Epidermal melanocyte (primary cell): Measurements from ENCODE around the gene PABPC1L2A.
"Not testable (repeated sequence)": the region's sequence is repeated elsewhere in the genome, so short reads cannot be mapped to it uniquely, and the experiment has no call there.

Experiments
- DNase-seq: peaks from one replicate; pipeline ENCODE4 v3.0.0; 2011; ENCODE audit warnings: low spot score; ENCODE audit not compliant: insufficient read length

Gene PABPC1L2A

DNA sequence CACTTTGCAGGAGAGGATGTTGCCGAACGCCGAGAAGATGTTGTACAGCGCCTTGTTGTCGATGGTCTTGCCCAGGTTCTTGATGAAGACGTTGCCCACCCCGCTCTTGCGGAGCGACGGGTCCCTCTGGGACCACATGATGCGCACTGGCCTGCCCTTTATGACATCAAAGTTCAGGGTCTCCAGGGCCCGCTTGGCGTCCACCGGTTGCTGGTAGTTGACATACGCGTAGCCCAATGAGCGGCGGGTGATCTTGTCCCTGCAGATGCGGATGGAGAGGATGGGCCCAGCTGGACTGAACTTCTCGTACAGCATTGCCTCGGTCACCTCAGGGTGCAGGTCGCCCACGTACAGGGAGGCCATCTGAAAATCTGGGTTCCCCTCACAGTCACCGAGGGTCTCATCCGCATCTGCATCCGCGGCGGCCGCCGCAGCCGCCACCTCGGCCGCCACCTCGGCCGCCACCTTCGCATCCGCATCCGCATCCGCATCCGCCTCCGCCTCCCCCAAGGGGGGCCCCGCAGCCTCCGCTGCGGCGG, at the start of gene PABPC1L2A:
PABPC1L2A (minus strand) TSS at position 489 of the 539 bp plus-strand sequence; CDS start at position 363, 126 bp downstream.
- not testable (repeated sequence) for DNase-seq

- no peak for DNase-seq
These were observed 48.5 kb upstream of the PABPC1L2A start for GRCh38 chrX:73127700-73128241.

- DNase-seq: no peak
These were observed 46.9 kb upstream of the PABPC1L2A start for GRCh38 chrX:73126240-73126639.

DNA sequence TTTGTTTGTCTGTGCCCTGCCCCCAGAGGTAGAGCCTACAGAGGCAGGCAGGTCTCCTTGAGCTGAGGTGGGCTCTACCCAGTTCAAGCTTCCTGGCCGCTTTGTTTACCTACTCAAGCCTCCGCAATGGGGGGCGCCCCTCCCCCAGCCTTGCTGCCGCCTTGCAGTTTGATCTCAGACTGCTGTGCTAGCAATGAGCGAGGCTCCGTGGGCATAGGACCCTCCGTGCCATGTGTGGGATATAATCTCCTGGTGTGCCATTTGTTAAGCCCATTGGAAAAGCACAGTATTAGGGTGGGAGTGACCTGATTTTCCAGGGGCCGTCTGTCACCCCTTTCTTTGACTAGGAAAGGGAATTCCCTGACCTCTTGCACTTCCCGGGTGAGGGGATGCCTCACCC, 20.2 kb upstream of the PABPC1L2A start:
- DNase-seq: not testable (repeated sequence)

DNA sequence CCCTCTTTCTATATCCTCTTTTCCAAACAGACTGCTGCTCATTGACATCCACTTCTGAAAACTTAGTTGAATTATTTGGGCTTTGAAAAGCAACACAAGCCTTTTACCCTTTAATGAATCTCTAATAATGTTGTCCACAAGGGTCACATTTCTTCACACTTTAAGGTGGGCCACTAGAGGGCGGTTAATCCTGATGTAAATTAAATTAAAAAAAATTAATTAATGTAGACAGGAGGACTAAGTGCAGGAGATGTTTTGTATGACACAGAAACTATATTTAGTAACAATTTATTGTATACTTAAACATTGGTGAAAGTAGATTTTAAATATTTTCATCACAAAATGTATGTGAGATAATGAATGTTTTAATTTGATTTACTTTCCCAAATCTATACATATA, 7.5 kb upstream of the PABPC1L2A start:
- not testable (repeated sequence) for DNase-seq

DNA sequence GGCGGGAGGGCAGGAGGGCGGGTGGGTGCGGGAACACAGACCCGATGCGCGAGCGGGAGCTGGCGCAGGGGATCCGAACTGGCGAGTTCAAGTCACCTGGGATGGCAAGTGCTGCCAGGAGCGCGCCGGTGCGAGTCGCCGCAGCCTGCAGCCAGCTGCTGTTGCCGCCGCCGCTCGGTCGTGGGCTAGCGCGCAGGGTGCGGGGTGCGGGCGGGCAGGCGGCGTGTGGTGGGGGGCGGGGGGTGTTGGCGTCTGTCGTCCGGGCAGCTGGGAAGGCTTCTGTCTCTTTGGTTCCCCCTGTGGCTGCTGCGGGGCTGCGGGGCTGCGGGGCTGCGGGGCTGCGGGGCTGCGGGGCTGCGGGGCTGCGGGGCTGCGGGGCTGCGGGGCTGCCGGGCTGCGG, 572 bp upstream of the PABPC1L2A start:
- DNase-seq: not testable (repeated sequence)

DNA sequence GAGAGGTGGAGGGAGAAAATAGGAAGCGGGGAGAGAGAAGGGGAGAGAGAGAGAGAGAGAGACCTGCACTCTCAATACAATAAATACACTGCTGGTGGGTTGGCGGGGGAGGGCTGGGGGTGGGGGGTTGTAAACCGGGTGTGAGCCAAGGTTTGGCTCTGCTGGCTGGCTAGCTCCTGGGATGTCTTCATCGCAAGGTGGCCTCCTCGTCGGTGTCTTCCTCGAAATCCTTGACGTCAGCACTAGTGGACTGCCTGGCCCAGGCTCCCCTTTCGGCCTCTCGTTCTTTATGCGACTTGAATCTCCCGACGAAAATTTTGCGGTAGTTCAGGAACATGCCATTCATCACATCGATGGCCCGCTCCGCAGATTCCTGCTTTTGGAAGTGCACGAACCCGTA, 715 bp downstream of the PABPC1L2A start:
- not testable (repeated sequence) for DNase-seq

- no peak for DNase-seq
These were observed 2.5 kb downstream of the PABPC1L2A start for GRCh38 chrX:73076838-73077237.

DNA sequence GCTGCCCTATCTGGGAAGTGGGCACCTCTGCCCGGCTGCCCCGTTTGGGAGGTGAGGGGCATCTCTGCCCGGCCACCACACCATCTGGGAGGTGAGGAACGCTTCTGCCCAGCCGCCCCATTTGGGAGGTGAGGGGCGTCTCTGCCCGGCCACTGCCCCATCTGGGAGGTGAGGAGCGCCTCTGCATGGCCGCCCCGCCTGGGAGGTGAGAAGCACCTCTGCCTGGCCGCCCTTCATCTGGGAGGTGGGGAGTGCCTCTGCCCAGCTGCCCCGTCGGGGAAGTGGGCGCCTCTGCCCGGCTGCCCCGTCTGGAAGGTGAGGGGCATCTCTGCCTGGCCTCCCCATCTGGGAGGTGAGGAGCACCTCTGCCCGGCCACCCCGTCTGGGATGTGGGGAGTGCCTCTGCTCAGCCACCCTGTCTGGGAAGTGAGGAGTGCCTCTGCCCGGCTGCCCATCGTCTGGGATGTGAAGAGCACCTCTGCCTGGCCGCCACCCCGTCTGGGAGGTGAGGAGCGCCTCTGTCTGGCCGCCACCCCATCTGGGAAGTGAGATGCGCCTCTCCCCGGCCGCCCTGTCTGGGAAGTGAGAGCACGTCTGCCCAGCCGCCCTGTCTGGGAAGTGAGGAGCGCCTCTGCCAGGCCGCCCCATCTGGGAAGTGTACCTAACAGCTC, 9.8 kb downstream of the PABPC1L2A start:
- DNase-seq: no peak

DNA sequence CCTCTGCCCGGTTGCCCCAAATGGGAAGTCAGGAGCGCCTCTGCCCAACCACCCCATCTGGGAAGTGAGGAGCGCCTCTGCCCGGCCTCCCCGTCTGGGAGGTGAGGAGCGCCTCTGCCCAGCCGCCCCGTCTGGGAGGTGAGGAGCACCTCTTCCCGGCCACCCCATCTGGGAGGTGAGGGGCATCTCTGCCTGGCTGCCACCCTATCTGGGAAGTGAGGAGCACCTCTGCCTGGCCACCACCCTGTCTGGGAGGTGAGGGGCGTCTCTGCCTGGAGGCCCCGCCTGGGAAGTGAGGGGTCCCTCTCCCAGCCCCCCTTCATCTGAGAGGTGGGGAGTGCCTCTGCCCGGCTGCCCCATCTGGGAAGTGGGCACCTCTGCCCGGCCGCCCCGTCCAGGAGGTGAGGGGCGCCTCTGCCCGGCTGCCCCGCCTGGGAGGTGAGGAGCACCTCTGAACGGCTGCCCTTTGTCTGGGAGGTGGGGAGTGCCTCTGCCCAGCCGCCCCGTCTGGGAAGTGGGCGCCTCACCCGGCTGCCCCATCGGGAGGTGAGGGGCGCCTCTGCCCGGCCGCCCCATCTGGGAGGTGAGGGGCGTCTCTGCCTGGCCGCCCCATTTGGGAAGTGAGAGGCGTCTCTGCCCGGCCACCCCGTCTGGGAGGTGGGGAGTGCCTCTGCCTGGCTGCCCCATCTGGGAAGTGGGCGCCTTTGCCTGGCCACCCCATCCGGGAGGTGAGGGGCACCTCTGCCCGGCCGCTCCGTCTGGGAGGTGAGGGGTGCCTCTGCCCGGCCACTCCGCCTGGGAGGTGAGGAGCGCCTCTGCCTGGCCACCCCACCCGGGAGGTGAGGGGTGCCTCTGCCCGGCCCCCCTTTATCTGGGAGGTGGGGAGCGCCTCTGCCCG, 10.6 kb downstream of the PABPC1L2A start:
- DNase-seq: no peak

DNA sequence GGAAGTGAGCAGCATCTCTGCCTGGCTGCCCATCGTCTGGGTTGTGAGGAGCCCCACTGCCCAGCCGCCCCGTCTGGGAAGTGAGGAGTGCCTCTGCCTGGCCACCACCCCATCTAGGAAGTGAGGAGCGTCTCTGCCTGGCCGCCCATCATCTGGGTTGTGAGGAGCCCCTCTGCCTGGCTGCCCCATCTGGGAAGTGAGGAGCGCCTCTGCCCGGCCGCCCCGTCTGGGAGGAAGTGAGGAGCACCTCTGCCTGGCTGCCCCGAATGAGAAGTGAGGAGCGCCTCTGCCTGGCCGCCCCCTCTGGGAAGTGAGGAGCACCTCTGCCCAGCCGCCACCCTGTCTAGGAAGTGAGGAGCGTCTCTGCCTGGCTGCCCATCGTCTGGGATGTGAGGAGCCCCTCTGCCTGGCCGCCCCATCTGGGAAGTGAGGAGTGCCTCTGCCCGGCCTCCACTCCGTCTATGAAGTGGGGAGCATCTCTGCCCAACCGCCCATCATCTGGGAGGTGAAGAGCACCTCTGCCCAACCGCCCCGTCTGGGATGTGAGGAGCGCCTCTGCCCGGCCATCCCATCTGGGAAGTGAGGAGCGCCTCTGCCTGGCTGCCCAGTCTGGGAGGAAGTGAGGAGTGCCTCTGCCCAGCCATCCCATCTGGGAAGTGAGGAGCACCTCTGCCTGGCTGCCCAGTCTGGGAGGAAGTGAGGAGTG, 11.4 kb downstream of the PABPC1L2A start:
- DNase-seq: not testable (repeated sequence)

DNA sequence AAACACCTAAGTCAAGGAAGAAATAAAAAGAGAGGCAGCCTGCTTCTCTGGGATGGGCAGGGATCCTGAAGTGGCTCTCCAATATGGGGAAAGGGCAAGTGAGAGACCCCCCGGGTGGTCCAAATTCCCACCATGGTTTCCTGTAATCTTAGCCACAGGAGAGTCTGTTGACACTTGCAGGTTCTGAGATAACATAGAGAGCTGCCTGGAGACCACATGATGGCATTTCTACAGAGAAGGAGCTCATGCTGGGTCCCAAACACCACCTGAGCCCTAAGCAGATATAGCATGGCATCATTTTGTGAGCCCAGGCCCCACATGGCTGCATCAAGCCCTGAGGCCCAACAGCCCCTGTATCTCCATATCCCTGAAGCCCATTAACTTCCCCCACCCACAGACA, 50.4 kb downstream of the PABPC1L2A start:
- DNase-seq: no peak
